Pulmonary artery endothelial cell (primary cell): Measurements from ENCODE around the gene SHCBP1L. TPM values are rescaled to one million over a fixed set of nuclear protein-coding genes. Genes with fewer than 3 reads are reported as not detected.

Source experiments
- total RNA-seq: library from RNA; depleted of rRNA; stranded (reverse); fragments of >200 nt; gene quantifications from 2 replicates; pipeline ENCODE4 v1.2.3, GENCODE V29; 2014

Gene SHCBP1L
- total RNA-seq, 1 donor from 2014 or later = not detected

Other genes with a start within 250 kb of the SHCBP1L start
- gene NPL, start 163.4 kb downstream of the SHCBP1L start, total RNA-seq = 1.8 and 2.1 TPM in 2 replicates
- gene DHX9, start 113.8 kb downstream of the SHCBP1L start, total RNA-seq = 190 and 272 TPM in 2 replicates
- 390 and 428 TPM in 2 replicates for gene LAMC1, start 70.3 kb upstream of the SHCBP1L start, total RNA-seq
- 13.0 and 24.1 TPM in 2 replicates for gene LAMC2, start 233.1 kb upstream of the SHCBP1L start, total RNA-seq